OCI-LY7 (cell line): ENCODE data around the gene MAP4K5. TPM values are rescaled to one million over a fixed set of nuclear protein-coding genes. Genes with fewer than 3 reads are reported as not detected.

Experiments
- BruUV-seq: library from RNA; stranded (reverse); fragments of 400-500 nt; replicated peaks from 2 replicates; lab custom pipeline; 2021; lab: Mats Ljungman, UMichigan
- CTCF ChIA-PET: fragments of 300-600 bp; sonication (Branson Sonifier 250); formaldehyde crosslinking; loops from one replicate; lab custom pipeline; 2022; ENCODE audit warnings: antibody characterized with exemption; ENCODE audit not compliant: unreplicated experiment; lab: Charles Lee
- POLR2A ChIA-PET: fragments of 300-600 bp; sonication (Branson Sonifier 250); formaldehyde crosslinking; loops from one replicate; lab custom pipeline; 2022; ENCODE audit warnings: antibody characterized with exemption; lab: Charles Lee
- DNase-seq: peaks from one replicate; pipeline ENCODE4 v3.0.0-alpha.2; 2015; ENCODE audit warnings: low spot score
- H2AFZ ChIP-seq: fragments of 200-600 bp; sonication (generic), shearing (Covaris generic); 2 replicates; pipeline ENCODE4 v1.6.1; 2014; ENCODE audit warnings: mild to moderate bottlenecking, antibody characterized with exemption, low read length, moderate library complexity
- H3K27ac ChIP-seq: fragments of 200-600 bp; sonication (generic); 2 replicates; pipeline ENCODE4 v1.5.1; 2014; ENCODE audit warnings: mixed run types, low read depth, mild to moderate bottlenecking, moderate library complexity, low read length, inconsistent platforms; ENCODE audit not compliant: poor library complexity, severe bottlenecking
- H3K36me3 ChIP-seq: fragments of 200-600 bp; sonication (generic); 2 replicates; pipeline ENCODE4 v1.6.1; 2014; ENCODE audit warnings: mild to moderate bottlenecking, antibody characterized with exemption, low read length, moderate library complexity, mixed read lengths; ENCODE audit not compliant: insufficient read depth
- H3K4me1 ChIP-seq: fragments of 200-600 bp; sonication (generic); 2 replicates; pipeline ENCODE4 v1.5.1; 2014; ENCODE audit warnings: mild to moderate bottlenecking, low read length; ENCODE audit not compliant: insufficient read depth, poor library complexity, severe bottlenecking
- H3K4me2 ChIP-seq: fragments of 200-600 bp; sonication (generic); 2 replicates; pipeline ENCODE4 v1.6.1; 2014; ENCODE audit warnings: mild to moderate bottlenecking, low read length
- H3K4me3 ChIP-seq: fragments of 200-600 bp; sonication (generic); 2 replicates; pipeline ENCODE4 v1.5.1; 2014; ENCODE audit warnings: mild to moderate bottlenecking, low read depth, low read length; ENCODE audit not compliant: poor library complexity, severe bottlenecking
- H3K79me2 ChIP-seq: fragments of 200-600 bp; sonication (generic); 2 replicates; pipeline ENCODE4 v1.6.1; 2016; ENCODE audit warnings: low read depth, mild to moderate bottlenecking, low read length, moderate library complexity, mixed read lengths; ENCODE audit not compliant: insufficient read depth
- H3K9me2 ChIP-seq: fragments of 200-600 bp; sonication (generic); 2 replicates; pipeline ENCODE4 v1.6.1; 2016; ENCODE audit warnings: mild to moderate bottlenecking, low read length, mixed read lengths; ENCODE audit not compliant: insufficient read depth
- H3K9me3 ChIP-seq: fragments of 200-600 bp; sonication (generic); 2 replicates; pipeline ENCODE4 v1.6.1; 2014; ENCODE audit warnings: mild to moderate bottlenecking, mixed run types, low read length, mixed read lengths
- H4K20me1 ChIP-seq: fragments of 200-600 bp; sonication (generic); 2 replicates; pipeline ENCODE4 v1.6.1; 2014; ENCODE audit warnings: mild to moderate bottlenecking, antibody characterized with exemption, low read length, moderate library complexity, mixed read lengths; ENCODE audit not compliant: insufficient read depth
- EZH2phosphoT487 ChIP-seq: fragments of 200-600 bp; sonication (generic); IDR thresholded peaks from 2 replicates; pipeline ENCODE4 v1.6.1; 2018; ENCODE audit warnings: low read depth, borderline replicate concordance, mild to moderate bottlenecking, mixed run types, antibody characterized with exemption, low read length, moderate library complexity, mixed read lengths
- intact Hi-C: fragments of 100-400 bp; cut with micrococcal nuclease; formaldehyde crosslinking; loops from one replicate; pipeline ENCODE4 v1.10.0; 2022; ENCODE audit not compliant: unreplicated experiment
- total RNA-seq, 2 experiments: library from RNA; depleted of rRNA in 1 of 2; stranded (reverse); fragments of >200 nt in 1 of 2; shearing (Covaris generic) in 1 of 2; gene quantifications; 2 replicates each; pipeline ENCODE4 v1.2.3, GENCODE V29; 2014 to 2022
- TF ChIP-seq, protein P1 (sequence below): fragments of 200-600 bp; sonication (generic); conservative IDR thresholded peaks from 2 replicates; pipeline ENCODE4 v1.5.1; 2014; ENCODE audit warnings: mild to moderate bottlenecking, antibody characterized with exemption, low read length, moderate library complexity, mixed read lengths

MAP4K5 gene
- total RNA-seq, 2 experiments from 2014 or later, result 36.7 to 44.0 TPM

DNA sequence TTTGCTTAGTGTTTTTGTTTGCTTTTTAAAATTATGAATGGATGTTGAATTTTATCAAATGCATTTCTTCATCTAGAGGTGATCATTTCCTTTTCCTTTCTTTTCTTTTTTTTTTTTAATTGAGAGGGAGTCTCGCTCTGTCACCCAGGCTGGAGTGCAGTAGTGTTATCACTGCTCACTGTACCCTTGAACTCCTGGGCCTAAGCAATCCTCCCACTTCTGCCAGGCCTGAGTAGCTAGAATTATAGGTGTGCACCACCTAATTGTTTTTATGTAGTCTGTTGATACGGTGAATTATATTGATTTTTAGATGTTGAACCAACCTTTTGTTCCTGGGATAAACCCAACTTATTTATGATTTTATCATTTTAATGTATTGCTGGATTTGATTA, 134.2 kb downstream of the MAP4K5 start:
- no peaks in the 10 kb centered on the region for H3K9me3 ChIP-seq
- H3K4me2 ChIP-seq, result no peak overlapping the region
- no peak overlapping the region for H3K27ac ChIP-seq
- H3K36me3 ChIP-seq, result no peaks in the 10 kb centered on the region
- no TSS peak for BruUV-seq
- H2AFZ ChIP-seq, result no peak overlapping the region
- H3K9me2 ChIP-seq, result no peaks in the 10 kb centered on the region
- no peaks in the 10 kb centered on the region for H3K79me2 ChIP-seq
- POLR2A ChIA-PET, result interaction anchor here (0.7 kb wide), 1 partner anchor 1816 kb away, joined by 3 read pairs; no protein-coding TSS in a partner anchor
- H3K4me1 ChIP-seq, result peaks cover 12% of the 10 kb centered on the region
- DNase-seq, result no peak
- H4K20me1 ChIP-seq, result no peaks in the 10 kb centered on the region
- intact Hi-C loops, result no loop called here
- H3K4me3 ChIP-seq, result no peak overlapping the region
- CTCF ChIA-PET, result no interaction called here
- TF ChIP-seq, protein P1, sequence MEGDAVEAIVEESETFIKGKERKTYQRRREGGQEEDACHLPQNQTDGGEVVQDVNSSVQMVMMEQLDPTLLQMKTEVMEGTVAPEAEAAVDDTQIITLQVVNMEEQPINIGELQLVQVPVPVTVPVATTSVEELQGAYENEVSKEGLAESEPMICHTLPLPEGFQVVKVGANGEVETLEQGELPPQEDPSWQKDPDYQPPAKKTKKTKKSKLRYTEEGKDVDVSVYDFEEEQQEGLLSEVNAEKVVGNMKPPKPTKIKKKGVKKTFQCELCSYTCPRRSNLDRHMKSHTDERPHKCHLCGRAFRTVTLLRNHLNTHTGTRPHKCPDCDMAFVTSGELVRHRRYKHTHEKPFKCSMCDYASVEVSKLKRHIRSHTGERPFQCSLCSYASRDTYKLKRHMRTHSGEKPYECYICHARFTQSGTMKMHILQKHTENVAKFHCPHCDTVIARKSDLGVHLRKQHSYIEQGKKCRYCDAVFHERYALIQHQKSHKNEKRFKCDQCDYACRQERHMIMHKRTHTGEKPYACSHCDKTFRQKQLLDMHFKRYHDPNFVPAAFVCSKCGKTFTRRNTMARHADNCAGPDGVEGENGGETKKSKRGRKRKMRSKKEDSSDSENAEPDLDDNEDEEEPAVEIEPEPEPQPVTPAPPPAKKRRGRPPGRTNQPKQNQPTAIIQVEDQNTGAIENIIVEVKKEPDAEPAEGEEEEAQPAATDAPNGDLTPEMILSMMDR, result no peak
- no peak for TF ChIP-seq EZH2phosphoT487

DNA sequence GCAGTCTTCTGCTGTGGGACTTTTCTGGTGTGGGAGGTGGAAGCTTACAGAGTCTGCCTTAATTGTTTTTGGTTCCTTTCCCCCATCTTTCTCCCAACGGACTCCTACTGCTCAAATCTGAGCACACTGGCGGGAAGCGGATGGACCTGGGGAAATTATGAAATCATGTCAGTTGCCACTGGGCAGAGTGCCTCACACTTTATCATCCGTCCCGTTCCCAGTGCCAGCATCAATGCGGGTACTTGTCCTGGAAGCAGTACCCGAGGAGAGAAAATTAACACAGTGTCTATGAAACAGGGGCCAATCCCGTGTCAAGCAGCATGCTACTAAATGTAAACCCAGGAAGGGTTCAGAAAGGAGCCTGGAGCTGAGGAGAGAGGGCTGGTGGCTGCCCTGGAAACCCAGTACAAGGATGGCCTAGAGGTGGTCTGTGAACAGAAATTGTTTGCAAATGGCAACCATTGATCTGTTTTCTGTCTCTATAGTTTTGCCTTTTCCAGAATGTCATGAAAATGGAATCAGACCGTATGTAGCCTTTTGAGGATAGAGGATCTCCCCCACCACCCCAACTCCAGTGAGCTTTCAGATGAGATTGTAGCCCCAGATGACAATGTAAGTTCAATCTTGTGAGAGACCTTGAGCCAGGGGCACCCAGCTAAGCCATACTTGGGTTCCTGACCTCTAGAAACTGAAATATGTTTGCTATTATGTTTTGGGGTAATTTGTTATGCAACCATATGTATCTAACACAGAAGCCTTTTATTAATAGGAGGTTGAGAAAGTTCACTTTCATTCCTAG, 134.8 kb downstream of the MAP4K5 start:
- no peaks in the 10 kb centered on the region for H3K9me2 ChIP-seq
- no peaks in the 10 kb centered on the region for H3K9me3 ChIP-seq
- ChIA-PET CTCF (interaction anchor here (0.6 kb wide), 1 partner anchor 86 kb away, joined by 3 read pairs; no protein-coding TSS in a partner anchor), POLR2A (interaction anchor here (0.6 to 0.7 kb wide), 2 partner anchors 18 to 1816 kb away, joined by 3 to 4 read pairs; no protein-coding TSS in a partner anchor)
- no peak overlapping the region for H3K4me3 ChIP-seq
- no TSS peak for BruUV-seq
- H2AFZ ChIP-seq, result no peak overlapping the region; the same call in 1 of the 2 replicates
- H3K79me2 ChIP-seq, result no peaks in the 10 kb centered on the region
- H3K4me2 ChIP-seq, result peak overlapping the region; percentile 84; the same call in 1 of the 2 replicates
- TF ChIP-seq EZH2phosphoT487, result no peak
- TF ChIP-seq, protein P1, result no peak
- H3K36me3 ChIP-seq, result no peaks in the 10 kb centered on the region
- H3K4me1 ChIP-seq, result peaks cover 12% of the 10 kb centered on the region
- no peak overlapping the region for H3K27ac ChIP-seq
- no peak for DNase-seq
- intact Hi-C loops, result no loop called here
- H4K20me1 ChIP-seq, result no peaks in the 10 kb centered on the region
